ENCODE measurements around the gene IGLON5. TPM values are rescaled to one million over a fixed set of nuclear protein-coding genes. Genes with fewer than 3 reads are reported as not detected.

The IGLON5 gene
- total RNA-seq, 4 donors from 2014 or later: 1.4 to 2.9 (median 1.7) TPM; not detected in 1

GRCh38 chr19:51295382-51296126 lies 15.9 kb upstream of the IGLON5 start:
- no peak for ATAC-seq (ENCODE audit: low FRiP score)
- TF ChIP-seq CTCF (IDR thresholded peaks at IDR 0.05): no peak
- DNase-seq (ENCODE audit: low spot score): no peak

GRCh38 chr19:51296336-51297093 lies 14.9 kb upstream of the IGLON5 start:
- ATAC-seq (ENCODE audit: low FRiP score) (no peak), DNase-seq (ENCODE audit: low spot score) (no peak)
- TF ChIP-seq CTCF (IDR thresholded peaks at IDR 0.05): no peak

GRCh38 chr19:51297406-51297805 lies 14.0 kb upstream of the IGLON5 start:
- no peak for TF ChIP-seq CTCF (IDR thresholded peaks at IDR 0.05)
- DNase-seq (ENCODE audit: low spot score) (no peak), ATAC-seq (ENCODE audit: low FRiP score) (no peak)

- DNase-seq (ENCODE audit: low spot score) (no peak), ATAC-seq (ENCODE audit: low FRiP score) (no peak)
- TF ChIP-seq CTCF (IDR thresholded peaks at IDR 0.05): no peak
Measured at GRCh38 chr19:51301266-51301665, 10.2 kb upstream of the IGLON5 start.

- ATAC-seq (ENCODE audit: low FRiP score) (no peak), DNase-seq (ENCODE audit: low spot score) (no peak)
- TF ChIP-seq CTCF (IDR thresholded peaks at IDR 0.05): no peak
Measured at GRCh38 chr19:51305479-51305878, 6.0 kb upstream of the IGLON5 start.

- TF ChIP-seq CTCF (IDR thresholded peaks at IDR 0.05): no peak
- ATAC-seq (ENCODE audit: low FRiP score): no peak
Measured at GRCh38 chr19:51316688-51317087, 5.2 kb downstream of the IGLON5 start.

More at GRCh38 chr19:51316688-51317087, 5.2 kb downstream of the IGLON5 start:
- no peak for DNase-seq (ENCODE audit: low spot score)

Measured in omental fat pad (tissue), 4 donors.